GM21576 (cell line): ENCODE results near the gene PLXNA2.

ENCODE experiments used
- ATAC-seq: cut with Tn5 transposase; IDR thresholded peaks from one replicate; pipeline ENCODE4 v1.9.1; 2021; ENCODE audit warnings: mild to moderate bottlenecking, moderate library complexity; ENCODE audit not compliant: unreplicated experiment

The PLXNA2 gene

DNA sequence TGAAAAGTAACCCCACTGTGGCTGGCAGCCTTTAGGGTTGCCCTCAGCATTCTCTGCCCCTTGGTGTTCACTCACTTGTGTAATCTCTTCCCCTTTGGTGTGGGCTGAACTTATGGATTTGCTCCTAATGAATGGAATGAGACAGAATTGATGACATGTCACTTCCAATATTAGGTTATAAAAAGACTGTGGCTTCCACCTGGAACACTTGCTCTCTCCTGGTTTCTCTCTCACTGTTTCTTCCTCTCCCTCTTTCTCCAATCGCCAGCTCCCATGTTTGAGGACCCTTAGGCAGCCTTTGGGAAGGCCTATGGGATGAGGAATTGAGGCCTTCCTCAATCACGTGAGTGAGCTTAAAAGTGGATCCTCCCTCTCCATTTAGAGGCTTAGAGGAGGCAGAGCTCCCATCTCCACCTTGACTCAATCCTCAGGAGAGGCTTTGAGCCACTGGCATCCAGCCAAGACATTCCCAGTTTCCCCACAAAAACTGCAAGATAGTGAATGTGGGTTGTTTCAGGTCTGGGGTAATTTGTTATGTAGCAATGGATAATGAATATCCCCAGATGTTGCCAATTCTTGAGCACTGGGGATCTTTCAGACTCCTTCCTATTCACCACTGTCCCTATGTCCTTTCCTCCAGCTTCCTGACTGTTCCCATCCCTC lies 237.8 kb downstream of the PLXNA2 start:
- no peak for ATAC-seq

GRCh38 chr1:208004851-208005250 lies 239.3 kb downstream of the PLXNA2 start:
- no peak for ATAC-seq

DNA sequence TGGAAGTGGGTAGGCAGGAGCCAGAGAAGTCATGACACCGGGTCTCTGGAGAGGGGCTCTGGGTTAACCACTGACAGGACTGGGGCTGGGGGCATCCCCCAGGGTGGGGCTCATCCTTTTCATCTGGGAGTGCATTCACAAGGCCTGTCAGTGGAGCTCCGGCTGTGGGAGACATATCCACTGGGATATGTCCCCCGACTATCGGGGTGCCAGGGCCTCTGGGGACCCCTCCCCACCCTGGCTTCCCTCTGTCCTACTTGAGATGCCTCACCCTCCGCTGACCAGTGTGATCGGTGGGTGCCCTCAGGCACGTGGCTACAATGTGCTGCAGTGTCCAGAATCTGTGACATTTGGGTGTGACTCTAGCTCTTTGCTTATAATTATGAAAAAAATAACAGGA lies 240.9 kb downstream of the PLXNA2 start:
- no peak for ATAC-seq

DNA sequence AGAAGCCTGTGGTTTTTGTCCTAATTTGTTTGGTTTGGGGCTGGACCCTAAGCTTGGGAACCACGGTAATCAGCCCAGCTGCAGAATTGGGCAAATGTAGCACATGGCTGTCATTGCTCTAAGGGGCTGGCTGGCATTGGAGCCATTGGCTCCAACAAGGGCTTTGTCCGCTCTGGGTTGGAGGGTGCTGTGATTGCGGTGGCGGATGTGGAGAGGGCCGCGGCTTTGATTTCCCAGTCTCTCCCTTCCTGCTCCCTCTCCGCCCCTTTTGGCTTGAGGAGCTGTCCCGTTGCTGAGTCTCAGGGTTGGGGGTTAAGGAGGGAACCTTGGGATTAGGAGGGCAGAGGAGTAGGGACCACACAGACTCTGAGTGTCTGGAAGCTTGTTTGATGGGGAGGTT lies 241.5 kb downstream of the PLXNA2 start:
- ATAC-seq = no peak

DNA sequence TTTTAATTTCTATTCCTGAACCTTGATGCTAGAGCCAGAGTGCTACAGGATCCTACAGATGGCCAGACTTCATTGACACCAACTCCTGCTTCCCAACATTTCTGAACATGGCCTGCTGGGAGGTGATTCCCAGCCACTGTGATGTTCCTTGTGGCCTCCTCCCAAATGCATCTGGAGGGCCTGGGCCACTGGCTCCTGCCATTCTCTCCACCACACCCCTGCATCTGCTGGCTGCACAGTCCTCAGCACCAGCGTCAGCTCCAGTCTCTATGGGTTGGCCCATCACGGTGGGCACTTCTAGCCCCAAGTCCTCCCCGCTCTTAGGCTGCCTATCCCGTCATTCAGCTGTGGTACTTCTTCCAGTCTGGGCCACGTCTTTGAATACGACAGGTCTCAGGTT lies 242.1 kb downstream of the PLXNA2 start:
- no peak for ATAC-seq

DNA sequence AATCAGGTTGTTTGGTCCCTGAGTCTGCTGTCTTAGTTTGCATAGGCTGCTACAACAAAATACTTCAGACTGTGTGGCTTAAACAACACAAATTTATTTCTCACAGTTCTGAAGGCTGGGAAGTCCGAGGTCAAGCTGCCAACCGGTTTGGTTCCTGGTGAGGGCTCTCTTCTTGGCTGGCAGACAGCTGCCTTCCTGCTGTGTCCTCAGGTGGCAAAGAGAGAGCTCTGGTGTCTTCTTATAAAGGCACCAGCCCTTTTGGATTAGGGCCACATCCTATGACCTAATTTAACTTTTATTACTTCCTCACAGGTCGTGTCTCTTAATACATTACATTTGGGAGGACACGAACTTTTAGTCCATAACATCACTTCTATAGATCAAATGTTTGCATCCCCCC lies 243.7 kb downstream of the PLXNA2 start:
- no peak for ATAC-seq

DNA sequence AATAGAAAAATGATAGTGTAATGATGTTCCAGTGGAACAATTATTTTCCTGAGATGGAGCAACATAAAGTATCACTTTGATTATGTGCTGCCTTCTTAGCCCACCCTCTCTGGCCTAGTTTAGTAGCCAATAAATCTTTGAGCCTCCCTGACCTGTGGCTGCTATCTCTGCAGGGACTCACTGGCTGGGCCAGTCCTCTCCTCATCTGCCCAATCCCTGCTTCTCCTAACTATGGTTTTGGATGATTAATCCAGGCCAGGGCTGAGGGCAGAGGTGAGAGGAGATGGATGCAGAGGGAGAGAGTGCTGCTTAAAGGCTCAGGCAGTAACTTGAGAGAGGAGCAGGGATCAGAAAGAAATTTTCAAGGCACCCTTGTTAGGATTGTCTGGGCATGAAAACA lies 244.2 kb downstream of the PLXNA2 start:
- no peak for ATAC-seq

- no peak for ATAC-seq
Measured at GRCh38 chr1:207999274-207999915, 244.8 kb downstream of the PLXNA2 start.

DNA sequence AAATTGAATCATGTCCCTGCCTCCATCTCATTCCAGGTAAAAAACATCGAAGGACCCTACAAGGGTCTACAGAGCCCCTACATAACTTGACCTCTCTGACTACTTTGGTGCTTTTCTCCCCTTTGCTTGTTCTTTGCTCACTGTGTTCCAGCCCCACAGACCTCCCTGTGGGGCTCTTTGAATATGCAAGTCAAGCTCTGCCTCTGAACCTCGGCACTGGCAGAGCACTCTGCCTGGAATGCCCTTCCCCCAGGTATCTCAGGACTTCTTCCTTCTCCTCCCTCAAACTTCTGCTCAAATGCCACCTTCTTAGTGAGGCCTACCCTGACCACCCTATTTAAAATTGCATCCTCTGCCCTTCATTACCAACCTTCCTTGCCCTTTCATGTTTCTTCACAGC lies 245.5 kb downstream of the PLXNA2 start:
- no peak for ATAC-seq

DNA sequence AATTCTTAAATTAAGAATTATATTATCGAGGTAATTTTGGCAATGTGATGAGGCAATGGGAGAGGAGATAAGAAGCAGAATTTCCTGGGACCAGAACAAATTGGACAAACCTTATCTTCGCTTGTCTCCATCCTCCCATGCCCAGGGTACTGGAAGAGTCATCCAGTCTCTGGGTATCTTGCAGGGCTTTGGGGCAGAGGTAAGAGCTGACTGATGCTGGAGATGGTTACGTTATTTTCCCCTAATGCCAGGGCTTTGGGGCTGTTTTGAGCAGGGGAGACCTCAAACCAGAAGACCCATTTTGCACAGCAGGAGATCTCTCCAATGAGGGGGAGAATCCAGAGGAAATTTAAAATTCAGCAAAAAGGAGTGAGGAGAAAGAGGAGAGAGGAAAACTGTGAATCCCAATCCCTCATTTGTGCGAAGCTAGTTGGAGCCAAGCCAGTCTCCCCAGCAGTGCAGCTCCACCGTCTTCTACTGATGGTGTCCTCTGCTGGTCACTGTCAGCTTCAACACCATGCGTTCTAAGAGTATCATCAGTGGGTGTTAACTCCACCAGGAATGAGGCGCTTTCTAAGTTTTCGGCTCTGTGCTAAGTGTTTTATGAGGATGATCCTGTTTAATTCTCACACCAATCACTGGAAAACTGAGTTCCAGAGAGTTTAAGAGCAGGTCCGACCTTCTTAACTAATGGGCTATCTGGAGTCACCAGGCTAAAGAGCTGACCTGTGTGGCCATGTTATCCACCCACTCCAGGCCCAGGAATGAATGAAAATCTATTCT lies 246.5 kb downstream of the PLXNA2 start:
- no peak for ATAC-seq

DNA sequence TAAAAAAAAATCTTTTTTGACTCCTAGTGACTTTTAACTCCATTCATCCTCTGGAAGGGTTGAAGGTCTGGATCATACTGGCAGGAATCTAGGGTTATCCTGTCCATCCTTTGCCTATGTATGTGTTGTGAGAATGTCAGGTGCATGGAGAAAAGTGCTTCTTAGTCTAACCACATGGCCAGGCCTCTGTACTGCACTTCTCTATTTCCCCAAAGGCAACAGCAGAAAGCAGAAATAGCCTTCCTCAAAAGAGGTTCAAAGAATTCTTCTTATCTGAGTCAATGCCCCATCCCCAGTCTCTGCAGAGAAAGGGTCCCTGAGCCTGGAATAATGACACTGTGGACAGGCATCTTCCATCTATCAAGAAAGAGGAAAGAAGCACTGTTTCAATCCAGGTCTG lies 247.5 kb downstream of the PLXNA2 start:
- no peak for ATAC-seq

DNA sequence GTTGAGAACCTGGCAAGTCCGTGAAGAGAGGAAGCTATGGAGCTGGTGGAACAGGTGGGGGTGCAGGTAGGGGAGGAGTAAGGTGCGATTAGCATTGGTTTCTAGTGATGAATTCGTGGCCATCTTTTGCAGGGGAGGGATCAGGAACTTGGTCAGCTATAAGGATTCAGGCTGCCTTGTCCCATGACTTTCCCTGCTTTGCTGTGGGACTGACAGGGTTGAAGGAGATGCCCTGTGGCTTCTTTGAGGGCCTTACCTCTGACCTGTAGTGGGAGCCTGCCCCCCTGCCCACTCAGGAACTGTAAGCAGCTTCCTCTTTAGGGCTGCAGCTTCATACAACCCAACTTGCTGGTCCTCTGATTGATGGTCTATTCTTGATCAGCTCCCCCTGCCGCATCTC lies 248.6 kb downstream of the PLXNA2 start:
- ATAC-seq = no peak

DNA sequence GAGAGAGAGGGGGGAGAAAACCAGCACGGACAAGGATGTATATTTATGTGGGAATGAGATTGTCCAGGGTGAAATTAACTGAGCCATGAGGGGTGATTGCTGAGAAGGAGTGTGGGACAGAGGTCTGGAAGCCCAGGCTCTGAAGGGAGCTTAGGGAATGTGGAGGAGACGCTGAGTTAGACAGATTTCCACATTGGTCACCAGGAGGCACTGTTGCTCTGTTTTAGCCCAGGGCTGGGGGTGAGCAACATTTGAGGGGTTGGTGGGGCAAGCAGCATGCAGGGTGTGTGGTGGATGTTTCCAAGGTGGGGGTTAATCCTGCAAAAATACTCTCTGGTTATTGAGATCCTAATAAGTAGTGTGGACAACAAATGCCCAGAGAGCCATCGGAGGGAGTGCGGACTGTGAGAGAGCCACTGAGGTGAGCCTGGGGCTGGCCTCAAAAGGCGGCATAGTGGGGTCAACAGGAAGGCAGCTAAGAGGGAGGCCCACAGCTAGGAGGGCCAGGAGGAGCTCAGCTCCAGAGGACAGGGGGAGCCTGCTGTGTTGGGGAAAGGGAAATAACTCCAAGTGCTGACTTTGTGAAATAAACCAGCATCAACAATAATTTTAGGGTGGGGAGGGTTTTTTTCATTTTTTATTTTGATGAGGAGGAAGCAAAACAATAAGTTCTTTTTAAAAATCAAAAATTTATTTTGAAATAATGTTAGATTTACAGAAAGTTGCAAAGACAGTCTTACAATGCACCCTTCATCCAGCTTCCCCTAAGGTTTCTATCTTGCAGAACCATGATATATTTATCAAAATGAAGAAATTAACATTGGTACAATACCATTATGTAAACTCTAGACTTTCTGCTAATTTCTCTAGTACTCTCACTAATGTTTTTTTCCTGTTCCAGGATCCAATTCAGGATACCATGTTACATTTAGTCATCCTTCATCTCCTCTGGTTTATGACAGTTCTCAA lies 250.4 kb downstream of the PLXNA2 start:
- ATAC-seq = no peak

GRCh38 chr1:207992677-207993236 lies 251.4 kb downstream of the PLXNA2 start:
- no peak for ATAC-seq

DNA sequence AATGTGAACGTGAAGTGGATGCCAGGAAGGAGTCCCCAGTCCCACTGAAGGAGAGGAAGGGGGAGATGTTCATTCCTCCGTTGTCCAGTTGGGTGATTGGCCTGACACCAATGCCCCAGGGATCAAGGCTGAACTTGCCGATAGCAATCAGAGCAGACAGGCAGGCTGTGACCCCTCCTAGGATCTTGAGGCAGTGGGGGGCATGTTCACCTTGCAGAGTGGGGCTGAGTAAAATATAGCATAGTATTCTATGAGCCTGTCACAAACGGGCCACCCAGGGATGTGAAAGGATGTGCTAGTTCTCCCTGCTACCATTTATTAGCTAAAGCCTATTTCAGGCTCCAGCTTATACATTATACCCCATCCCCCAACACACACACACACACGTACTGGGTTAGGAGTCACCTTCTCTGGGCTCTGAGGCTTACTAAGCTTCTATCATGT lies 252.6 kb downstream of the PLXNA2 start:
- ATAC-seq = no peak

DNA sequence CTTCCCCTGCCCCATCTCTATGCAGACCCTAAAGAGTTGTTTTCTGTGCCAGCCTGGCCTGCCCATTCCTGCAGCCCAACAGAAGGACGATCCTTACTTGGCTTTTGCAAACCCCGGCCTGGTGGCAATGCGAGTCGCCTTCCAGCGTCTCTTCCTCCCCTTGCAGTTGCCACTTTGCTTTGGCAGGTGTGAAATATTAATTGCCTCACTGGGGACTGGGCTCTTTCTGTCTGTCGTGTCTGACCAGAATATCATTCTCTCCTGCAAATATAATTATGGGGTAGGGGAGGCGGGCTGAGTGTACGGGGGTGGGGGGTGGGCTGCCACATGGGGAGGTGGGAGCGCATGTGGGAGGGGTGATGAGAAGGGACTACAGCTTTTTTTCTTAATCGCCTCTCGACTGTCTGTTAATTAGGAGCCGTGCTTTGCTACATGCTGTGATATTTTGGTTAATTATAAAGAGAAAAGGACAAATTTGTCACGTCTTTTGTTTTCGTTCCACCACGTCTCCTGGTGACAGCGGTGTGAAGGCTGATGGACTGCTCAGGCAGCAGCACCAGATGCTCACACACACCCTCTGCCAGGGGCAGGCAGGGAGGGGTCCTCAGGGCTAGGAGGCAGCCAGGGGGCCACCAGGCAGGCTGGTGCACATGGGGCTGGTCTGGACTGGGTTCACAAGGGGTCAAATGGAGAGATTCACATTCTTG lies 253.2 kb downstream of the PLXNA2 start:
- ATAC-seq = no peak

- no peak for ATAC-seq
Measured at GRCh38 chr1:207990455-207990854, 253.7 kb downstream of the PLXNA2 start.

DNA sequence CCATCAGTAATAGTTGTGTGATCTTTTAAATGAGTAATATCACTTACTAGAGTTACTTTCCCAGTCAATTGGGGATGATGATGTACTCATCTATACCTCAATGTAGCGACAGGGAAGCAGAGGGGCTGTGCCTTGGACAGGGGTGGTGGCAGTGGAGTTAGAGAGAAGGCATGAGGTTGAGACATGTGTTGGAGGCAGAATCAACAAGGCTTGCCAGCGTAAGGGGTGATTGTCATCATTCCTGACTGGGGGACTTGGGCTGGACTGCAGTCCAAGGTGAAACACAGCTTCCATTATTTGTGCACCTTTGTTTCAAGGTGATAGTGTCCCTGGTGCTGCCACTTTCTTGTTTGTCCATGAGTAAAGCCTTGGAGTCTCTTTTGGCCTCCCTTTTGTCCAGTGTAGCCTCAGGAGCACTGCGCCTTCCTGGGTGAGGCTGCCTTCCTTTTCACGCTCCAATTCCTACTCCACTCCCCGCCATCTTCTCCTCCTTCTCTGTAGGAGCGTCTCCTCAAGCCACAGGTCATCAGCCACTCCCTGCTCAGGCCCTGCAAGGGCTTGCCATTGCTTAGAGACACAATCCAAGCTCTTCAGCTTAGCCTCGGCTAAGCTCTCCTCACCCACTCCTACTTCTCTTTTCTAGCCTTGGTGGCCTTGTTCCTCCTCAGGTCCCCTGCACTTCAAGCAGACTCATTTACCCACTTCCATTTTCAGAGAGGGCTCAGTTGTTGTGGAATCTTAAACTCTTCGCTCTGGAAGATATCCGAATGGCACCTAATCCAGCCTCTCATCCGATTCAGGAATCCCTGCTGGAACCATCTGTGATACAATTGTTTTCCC lies 255.6 kb downstream of the PLXNA2 start:
- no peak for ATAC-seq

GRCh38 chr1:207987164-207987563 lies 257.0 kb downstream of the PLXNA2 start:
- no peak for ATAC-seq
